ENCODE results near the gene ZNF516. TPM values are rescaled to one million over a fixed set of nuclear protein-coding genes. Genes with fewer than 3 reads are reported as not detected.

The ZNF516 gene
- total RNA-seq, 1 experiment from 2014 or later: 22.6 TPM

- no CpG with 5 or more reads among the region's 1 CpG for WGBS (ENCODE audit: extremely low coverage, insufficient read length, low lambda C conversion rate)
- no peak for DNase-seq
Measured at GRCh38 chr18:76354348-76354747, 140.7 kb downstream of the ZNF516 start.

More at GRCh38 chr18:76354348-76354747, 140.7 kb downstream of the ZNF516 start:
- H3K9me3 Mint-ChIP-seq: peaks cover 3 to 9% of the 10 kb centered on the region in 2 experiments; a peak in 4 of 5 replicates
- no peaks in the 10 kb centered on the region for H3K4me1 ChIP-seq (ENCODE audit: insufficient read depth, low read length)
- H2BK20ac ChIP-seq (ENCODE audit: low read depth, low read length, poor library complexity, severe bottlenecking): no peak overlapping the region
- H3K36me3 Mint-ChIP-seq (ENCODE audit: insufficient read depth in 1 of 3, low read depth in 3 of 3): peaks cover 7 to 33% (median 14%) of the 10 kb centered on the region in 3 experiments
- H3K56ac ChIP-seq (ENCODE audit: insufficient read length, low read depth, low read length): no peak overlapping the region
- no peak overlapping the region for H3K27ac Mint-ChIP-seq
- no peak overlapping the region for H2BK12ac ChIP-seq (ENCODE audit: insufficient read length, low read depth, low read length)
- H3K4me3 Mint-ChIP-seq: no peak overlapping the region
- no peak overlapping the region for H3T11ph ChIP-seq (ENCODE audit: low read length)
- peaks cover 2 to 3% of the 10 kb centered on the region in 2 experiments for H3K4me1 Mint-ChIP-seq
- no peak overlapping the region for H3K9ac ChIP-seq (ENCODE audit: extremely low read depth, insufficient read length, low read length)
- no peak overlapping the region for H3K27ac ChIP-seq (ENCODE audit: insufficient read length, low read depth, low read length)
- H2BK120ac ChIP-seq (ENCODE audit: low read depth, low read length, poor library complexity, severe bottlenecking): no peak overlapping the region
- H2AK5ac ChIP-seq (ENCODE audit: insufficient read length, low read length): no peak overlapping the region
- H3K4me2 ChIP-seq (ENCODE audit: insufficient read depth, insufficient read length, low read length): no peak overlapping the region
- H3K79me2 ChIP-seq (ENCODE audit: insufficient read depth, low read length): no peaks in the 10 kb centered on the region
- H3K14ac ChIP-seq (ENCODE audit: insufficient read depth, low read length): no peak overlapping the region
- H4K91ac ChIP-seq (ENCODE audit: insufficient read length, low read depth, low read length): no peak overlapping the region
- H4K5ac ChIP-seq (ENCODE audit: insufficient read length, low read depth, low read length): no peak overlapping the region
- no peak for TF ChIP-seq CTCF (conservative IDR thresholded peaks at IDR 0.05)
- H4K20me1 ChIP-seq (ENCODE audit: control insufficient read depth, insufficient read depth, insufficient read length): no peaks in the 10 kb centered on the region
- no peak overlapping the region for H3K4ac ChIP-seq (ENCODE audit: low read depth, low read length)
- no peak overlapping the region for H3K18ac ChIP-seq (ENCODE audit: insufficient read length, low read depth, low read length)
- H3K23ac ChIP-seq (ENCODE audit: insufficient read length, low read depth, low read length): no peak overlapping the region
- no peak overlapping the region for H2AFZ ChIP-seq (ENCODE audit: low read length)
- no peaks in the 10 kb centered on the region for H3K27me3 ChIP-seq (ENCODE audit: insufficient read depth, low read length)
- no peak overlapping the region for H2BK15ac ChIP-seq (ENCODE audit: low read depth, low read length)
- H3K9me3 ChIP-seq (ENCODE audit: control insufficient read depth, low read depth, low read length): no peaks in the 10 kb centered on the region
- H3K27me3 Mint-ChIP-seq (ENCODE audit: low read depth): peaks cover 2% of the 10 kb centered on the region
- H3K23me2 ChIP-seq (ENCODE audit: insufficient read length, low read depth, low read length, poor library complexity, severe bottlenecking): no peaks in the 10 kb centered on the region
- H3K79me1 ChIP-seq (ENCODE audit: insufficient read depth, low read depth, low read length, poor library complexity, severe bottlenecking): no peaks in the 10 kb centered on the region
- H2BK5ac ChIP-seq (ENCODE audit: insufficient read length, low read length): no peak overlapping the region
- no peak overlapping the region for H4K8ac ChIP-seq (replicated peaks; ENCODE audit: insufficient read length, low read depth, low read length)

Data from H9 (cell line).